ENCODE measurements around the gene BMP7. TPM values are rescaled to one million over a fixed set of nuclear protein-coding genes. Genes with fewer than 3 reads are reported as not detected.

The BMP7 gene
- total and polyA plus RNA-seq, 2 donors (not counting 3 experiments of a cell fraction or from before 2014, with no cell fraction given) = not detected

GRCh38 chr20:57263801-57264792 lies 2.3 kb downstream of the BMP7 start:
- no peak overlapping the region for H3K9ac ChIP-seq (replicated peaks; ENCODE audit: extremely low read depth, insufficient read depth, low read length)
- no peaks in the 10 kb centered on the region for H3K9me3 ChIP-seq (replicated peaks; ENCODE audit: control insufficient read depth, insufficient read depth, low read length)
- intact Hi-C loops (cut with micrococcal nuclease) (no loop called here), dilution Hi-C loops (cut with MboI; ENCODE audit: extremely low pct_ligation_motif_present, low sequenced_read_pairs) (no loop called here)
- no TSS peak for BruUV-seq (replicated peaks)
- H3K36me3 ChIP-seq (ENCODE audit: control insufficient read depth in 2 of 2, extremely low read depth in 1 of 2, insufficient read depth in 2 of 2, low read length in 2 of 2) = no peaks in the 10 kb centered on the region
- H2AFZ ChIP-seq (ENCODE audit: low read depth, low read length) = no peak overlapping the region
- no peak overlapping the region for H3K27ac ChIP-seq (ENCODE audit: insufficient read depth, low read depth, low read length)
- no peaks in the 10 kb centered on the region for H4K20me1 ChIP-seq (replicated peaks; ENCODE audit: control insufficient read depth, extremely low read depth, insufficient read depth, low read length)
- POLR2A ChIA-PET = no interaction called here
- H3K9me1 ChIP-seq (replicated peaks; ENCODE audit: control insufficient read depth, extremely low read depth, insufficient read depth, low read length) = no peaks in the 10 kb centered on the region
- no peaks in the 10 kb centered on the region for H3K4me1 ChIP-seq (ENCODE audit: control insufficient read depth, extremely low read depth, insufficient read depth, low read length)
- TF ChIP-seq EZH2 (IDR thresholded peaks at IDR 0.05; ENCODE audit: borderline replicate concordance, low read depth, low read length, severe bottlenecking) (peak; percentile 47), JUN (IDR thresholded peaks at IDR 0.05; ENCODE audit: borderline replicate concordance, insufficient read depth, insufficient read length, low read depth) (no peak)
- no peaks in the 10 kb centered on the region for H3K79me2 ChIP-seq (ENCODE audit: control insufficient read depth, insufficient read depth, low read length)
- H3K4me3 ChIP-seq (replicated peaks in 1 of 3; ENCODE audit: insufficient read depth in 1 of 3, low read depth in 1 of 3, low read length in 3 of 3) = no peak overlapping the region
- CTCF ChIA-PET = no interaction called here
- H3K4me2 ChIP-seq (ENCODE audit: insufficient read depth, low read length) = no peak overlapping the region
- FAIRE-seq = no peak
- peaks cover 32 to 40% of the 10 kb centered on the region in 2 experiments for H3K27me3 ChIP-seq (ENCODE audit: control insufficient read depth in 2 of 2, insufficient read depth in 2 of 2, low read length in 2 of 2)
- no peak for DNase-seq (ENCODE audit: low read depth, low spot score)

DNA sequence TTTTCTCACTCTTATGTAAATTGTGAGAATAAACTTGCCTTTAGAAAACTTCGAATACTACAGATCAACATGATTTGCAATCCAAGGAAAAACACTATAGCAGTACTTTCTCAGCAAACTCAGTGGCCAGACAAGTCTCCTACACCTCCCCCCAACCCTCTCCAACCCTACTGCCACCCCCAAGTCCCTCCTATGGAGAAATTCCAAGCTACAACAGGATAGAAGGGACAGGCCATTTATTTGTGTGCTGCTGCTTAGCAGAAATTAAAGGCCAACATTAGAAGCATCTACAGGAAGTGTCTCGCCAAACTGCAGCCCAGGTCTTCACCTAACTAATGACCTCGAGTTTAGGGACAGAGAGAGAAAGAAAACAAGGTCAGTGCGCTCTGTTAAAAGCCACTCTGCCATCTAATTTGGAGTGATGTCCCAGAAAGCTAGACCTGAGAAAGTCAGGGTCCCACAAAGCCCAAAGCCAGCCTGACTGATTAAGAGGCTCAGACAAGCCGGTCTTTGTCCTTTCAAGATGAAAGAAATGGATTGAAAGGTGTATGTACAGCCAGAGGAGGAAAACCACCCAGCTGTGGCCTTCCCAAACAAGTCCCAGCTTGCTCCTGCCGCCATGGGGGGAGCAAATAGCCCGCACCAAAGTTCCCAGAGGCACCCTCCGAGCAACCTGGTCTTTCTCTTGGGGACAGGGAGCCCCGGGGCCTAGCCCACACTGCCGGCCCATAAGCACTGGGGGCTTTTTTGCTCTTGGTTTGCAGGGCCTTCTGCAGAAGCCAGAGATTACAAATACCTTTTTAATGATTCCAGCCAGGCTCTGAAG lies 3.4 kb downstream of the BMP7 start:
- H3K27me3 ChIP-seq (ENCODE audit: control insufficient read depth in 2 of 2, insufficient read depth in 2 of 2, low read length in 2 of 2) = peaks cover 35 to 40% of the 10 kb centered on the region in 2 experiments
- no peak overlapping the region for H3K9ac ChIP-seq (replicated peaks; ENCODE audit: extremely low read depth, insufficient read depth, low read length)
- CTCF ChIA-PET = no interaction called here
- H4K20me1 ChIP-seq (replicated peaks; ENCODE audit: control insufficient read depth, extremely low read depth, insufficient read depth, low read length) = no peaks in the 10 kb centered on the region
- H3K4me2 ChIP-seq (ENCODE audit: insufficient read depth, low read length) = no peak overlapping the region
- H3K4me1 ChIP-seq (ENCODE audit: control insufficient read depth, extremely low read depth, insufficient read depth, low read length) = no peaks in the 10 kb centered on the region
- intact Hi-C loops (cut with micrococcal nuclease) = no loop called here
- H2AFZ ChIP-seq (ENCODE audit: low read depth, low read length) = no peak overlapping the region
- POLR2A ChIA-PET = no interaction called here
- dilution Hi-C loops (cut with MboI; ENCODE audit: extremely low pct_ligation_motif_present, low sequenced_read_pairs) = no loop called here
- no peak for DNase-seq (ENCODE audit: low read depth, low spot score)
- H3K36me3 ChIP-seq (ENCODE audit: control insufficient read depth in 2 of 2, extremely low read depth in 1 of 2, insufficient read depth in 2 of 2, low read length in 2 of 2) = no peaks in the 10 kb centered on the region
- no peaks in the 10 kb centered on the region for H3K9me1 ChIP-seq (replicated peaks; ENCODE audit: control insufficient read depth, extremely low read depth, insufficient read depth, low read length)
- no peak overlapping the region for H3K4me3 ChIP-seq (replicated peaks in 1 of 3; ENCODE audit: insufficient read depth in 1 of 3, low read depth in 1 of 3, low read length in 3 of 3)
- no peak overlapping the region for H3K27ac ChIP-seq (ENCODE audit: insufficient read depth, low read depth, low read length)
- BruUV-seq (replicated peaks) = no TSS peak
- TF ChIP-seq POLR2AphosphoS5 (IDR thresholded peaks at IDR 0.05; ENCODE audit: insufficient read depth, low read depth, low read length) (no peak), JUN (IDR thresholded peaks at IDR 0.05; ENCODE audit: borderline replicate concordance, insufficient read depth, insufficient read length, low read depth) (no peak), FOS (IDR thresholded peaks at IDR 0.05; ENCODE audit: borderline replicate concordance, insufficient read depth, low read length) (no peak), POLR2A (IDR thresholded peaks at IDR 0.05; ENCODE audit: low read depth, low read length) (no peak), GATA2 (IDR thresholded peaks at IDR 0.05; ENCODE audit: insufficient read depth, insufficient read length, low read depth, low read length) (no peak), CTCF (IDR thresholded peaks at IDR 0.05; ENCODE audit: extremely low read depth in 1 of 2, insufficient read depth in 1 of 2, low read depth in 1 of 2, low read length in 2 of 2) (no peak), EZH2 (IDR thresholded peaks at IDR 0.05; ENCODE audit: borderline replicate concordance, low read depth, low read length, severe bottlenecking) (no peak), MYC (IDR thresholded peaks at IDR 0.05; ENCODE audit: low read depth, low read length) (no peak)
- TF ChIP-seq, protein P1, sequence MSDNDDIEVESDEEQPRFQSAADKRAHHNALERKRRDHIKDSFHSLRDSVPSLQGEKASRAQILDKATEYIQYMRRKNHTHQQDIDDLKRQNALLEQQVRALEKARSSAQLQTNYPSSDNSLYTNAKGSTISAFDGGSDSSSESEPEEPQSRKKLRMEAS (IDR thresholded peaks at IDR 0.05; ENCODE audit: insufficient read depth, insufficient read length) = no peak
- H3K79me2 ChIP-seq (ENCODE audit: control insufficient read depth, insufficient read depth, low read length) = no peaks in the 10 kb centered on the region
- FAIRE-seq = no peak
- no peaks in the 10 kb centered on the region for H3K9me3 ChIP-seq (replicated peaks; ENCODE audit: control insufficient read depth, insufficient read depth, low read length)

All from endothelial cell of umbilical vein (primary cell).